GM23338 (cell line): Measurements from ENCODE around the gene SYCP3. TPM values are rescaled to one million over a fixed set of nuclear protein-coding genes. Genes with fewer than 3 reads are reported as not detected.

Source experiments
- ATAC-seq: fragments of 200-7000 bp; cut with Tn5 transposase; 3 replicates; pipeline ENCODE4 v1.9.1; 2020
- DNase-seq: peaks from one replicate; pipeline ENCODE4 v3.0.0-alpha.2; 2015; ENCODE audit warnings: low spot score
- H2AFZ ChIP-seq: fragments of 200-600 bp; sonication (generic); 2 replicates; pipeline ENCODE4 v1.8.0; 2016; ENCODE audit warnings: antibody characterized with exemption, mild to moderate bottlenecking, moderate library complexity
- H3F3A ChIP-seq: fragments of 200-600 bp; sonication (generic); replicated peaks from 2 replicates; pipeline ENCODE4 v1.8.0; 2017; ENCODE audit warnings: antibody characterized with exemption, mixed run types, low read depth
- H3K27ac ChIP-seq: fragments of 200-600 bp; sonication (generic); 2 replicates; pipeline ENCODE4 v1.6.1; 2016; ENCODE audit warnings: low read depth
- H3K27me3 ChIP-seq: fragments of 200-600 bp; sonication (generic); 2 replicates; pipeline ENCODE4 v1.8.0; 2016; ENCODE audit warnings: mild to moderate bottlenecking, mixed run types, moderate library complexity; ENCODE audit not compliant: insufficient read depth
- H3K36me3 ChIP-seq: fragments of 200-600 bp; sonication (generic); 2 replicates; pipeline ENCODE4 v1.8.0; 2016; ENCODE audit warnings: mild to moderate bottlenecking; ENCODE audit not compliant: insufficient read depth
- H3K4me1 ChIP-seq: fragments of 200-600 bp; sonication (generic); 2 replicates; pipeline ENCODE4 v1.8.0; 2016; ENCODE audit warnings: mild to moderate bottlenecking, moderate library complexity; ENCODE audit not compliant: insufficient read depth
- H3K4me2 ChIP-seq: fragments of 200-600 bp; sonication (generic); 2 replicates; pipeline ENCODE4 v1.7.1; 2017; ENCODE audit warnings: mixed run types
- H3K4me3 ChIP-seq: fragments of 200-600 bp; sonication (generic); 2 replicates; pipeline ENCODE4 v1.6.1; 2016; ENCODE audit warnings: mixed run types
- H3K79me2 ChIP-seq: fragments of 200-600 bp; sonication (generic); replicated peaks from 2 replicates; pipeline ENCODE4 v1.8.0; 2017; ENCODE audit warnings: mild to moderate bottlenecking; ENCODE audit not compliant: insufficient read depth
- H3K9me2 ChIP-seq: fragments of 200-600 bp; sonication (generic); 2 replicates; pipeline ENCODE4 v1.8.0; 2017; ENCODE audit not compliant: insufficient read depth
- H4K20me1 ChIP-seq: fragments of 200-600 bp; sonication (generic); replicated peaks from 2 replicates; pipeline ENCODE4 v1.8.0; 2017; ENCODE audit warnings: mild to moderate bottlenecking; ENCODE audit not compliant: insufficient read depth
- H3K27ac Mint-ChIP-seq: 2 replicates; pipeline ENCODE4 v1.8.0; 2020; ENCODE audit warnings: inconsistent platforms, mild to moderate bottlenecking, moderate library complexity, mixed read lengths
- H3K27me3 Mint-ChIP-seq: 3 replicates; pipeline ENCODE4 v1.8.0; 2022; ENCODE audit warnings: low read depth, mild to moderate bottlenecking, moderate library complexity, mixed read lengths, inconsistent platforms; ENCODE audit not compliant: insufficient read depth, poor library complexity
- H3K36me3 Mint-ChIP-seq: 3 replicates; pipeline ENCODE4 v1.8.0; 2021; ENCODE audit warnings: low read depth, mild to moderate bottlenecking, inconsistent platforms, moderate library complexity, mixed read lengths
- H3K4me1 Mint-ChIP-seq: 3 replicates; pipeline ENCODE4 v1.8.0; 2020; ENCODE audit warnings: mild to moderate bottlenecking, inconsistent platforms, mixed read lengths
- H3K4me3 Mint-ChIP-seq: 3 replicates; pipeline ENCODE4 v1.8.0; 2021; ENCODE audit warnings: moderate library complexity, mild to moderate bottlenecking, inconsistent platforms, mixed read lengths
- H3K9me3 Mint-ChIP-seq: 3 replicates; pipeline ENCODE4 v1.8.0; 2020; ENCODE audit warnings: moderate library complexity, mild to moderate bottlenecking, inconsistent platforms, mixed read lengths
- CREB1 ChIP-seq: fragments of 250-450 bp; sonication (Bioruptor Pico); IDR thresholded peaks from 2 replicates; pipeline ENCODE4 v1.5.0; 2020; ENCODE audit warnings: low read depth, mild to moderate bottlenecking, moderate library complexity
- CTCF ChIP-seq, 2 experiments: fragments of 200-600 bp in 1 of 2; sonication (generic) in 1 of 2; conservative IDR thresholded peaks; 2 replicates each; pipeline versions ENCODE4 v1.5.1 to v1.6.1; 2016 to 2017; ENCODE audit warnings: antibody characterized with exemption in 2 of 2, low read depth in 2 of 2, mild to moderate bottlenecking in 2 of 2, moderate library complexity in 1 of 2
- ETS1 ChIP-seq: IDR thresholded peaks from 2 replicates; pipeline ENCODE4 v1.6.1; 2016; ENCODE audit warnings: antibody characterized with exemption
- EZH2 ChIP-seq: fragments of 200-600 bp; sonication (generic); IDR thresholded peaks from one replicate; pipeline ENCODE4 v1.8.0; 2017; ENCODE audit warnings: antibody characterized with exemption, mild to moderate bottlenecking, low read depth; ENCODE audit not compliant: unreplicated experiment
- EZH2phosphoT487 ChIP-seq: fragments of 200-600 bp; sonication (generic); IDR thresholded peaks from one replicate; pipeline ENCODE4 v1.8.1; 2018; ENCODE audit warnings: antibody characterized with exemption; ENCODE audit not compliant: unreplicated experiment
- JUNB ChIP-seq: IDR thresholded peaks from one replicate; pipeline ENCODE4 v1.6.1; 2016; ENCODE audit warnings: antibody characterized with exemption; ENCODE audit not compliant: unreplicated experiment
- NANOG ChIP-seq: IDR thresholded peaks from 2 replicates; pipeline ENCODE4 v1.6.1; 2016; ENCODE audit warnings: antibody characterized with exemption, borderline replicate concordance
- POLR2AphosphoS5 ChIP-seq: IDR thresholded peaks from 2 replicates; pipeline ENCODE4 v1.6.1; 2016; ENCODE audit warnings: antibody characterized with exemption, low read depth
- REST ChIP-seq: IDR thresholded peaks from one replicate; pipeline ENCODE4 v1.6.1; 2018; ENCODE audit warnings: antibody characterized with exemption; ENCODE audit not compliant: unreplicated experiment
- STAT1 ChIP-seq: IDR thresholded peaks from one replicate; pipeline ENCODE4 v1.6.1; 2016; ENCODE audit warnings: antibody characterized with exemption; ENCODE audit not compliant: unreplicated experiment
- ZNF114 ChIP-seq: fragments of 250-450 bp; sonication (Bioruptor Pico); IDR thresholded peaks from 2 replicates; pipeline ENCODE4 v1.5.0; 2020; ENCODE audit warnings: mild to moderate bottlenecking, moderate library complexity
- ZNF331 ChIP-seq: fragments of 250-450 bp; sonication (Bioruptor Pico); IDR thresholded peaks from 2 replicates; pipeline ENCODE4 v1.5.0; 2020; ENCODE audit warnings: low read depth, mild to moderate bottlenecking, moderate library complexity
- polyA plus RNA-seq: library from polyadenylated mRNA; unstranded; fragments of >200 nt; fragmentation: Nextera tagmentation; extraction: Ambion mirVana; gene quantifications from 2 replicates; pipeline ENCODE4 v1.2.1, GENCODE V29; 2016
- total RNA-seq: library from RNA; depleted of rRNA; stranded (reverse); fragments of >200 nt; shearing (Covaris generic); gene quantifications from 2 replicates; pipeline ENCODE4 v1.2.3, GENCODE V29; 2014

SYCP3 gene
- total and polyA plus RNA-seq, 2 experiments from 2014 or later: 0.07 to 1.5 TPM

GRCh38 chr12:101714877-101715444, 24.3 kb downstream of the SYCP3 start:
- DNase-seq: no peak
- H3K36me3 ChIP-seq: no peaks in the 10 kb centered on the region
- no peak overlapping the region for H2AFZ ChIP-seq
- Mint-ChIP-seq H3K4me1 (peaks cover 7% of the 10 kb centered on the region; the same call in 2 of the 3 replicates), H3K27me3 (no peaks in the 10 kb centered on the region), H3K27ac (no peak overlapping the region), H3K9me3 (no peaks in the 10 kb centered on the region), H3K36me3 (no peaks in the 10 kb centered on the region), H3K4me3 (no peak overlapping the region)
- no peaks in the 10 kb centered on the region for H3K27me3 ChIP-seq
- no peak for ATAC-seq
- peaks cover 9% of the 10 kb centered on the region; the same call in 1 of the 2 replicates for H3K79me2 ChIP-seq
- no peak overlapping the region for H3K4me3 ChIP-seq
- H3K4me1 ChIP-seq: no peaks in the 10 kb centered on the region; the same call in none of the 2 replicates
- H3K4me2 ChIP-seq: no peak overlapping the region
- no peak overlapping the region for H3K27ac ChIP-seq
- no peak for TF ChIP-seq POLR2AphosphoS5
- no peak for TF ChIP-seq NANOG
- no peak for TF ChIP-seq EZH2phosphoT487
- TF ChIP-seq CREB1: no peak
- TF ChIP-seq ETS1: no peak
- TF ChIP-seq REST: no peak
- TF ChIP-seq ZNF331: no peak
- no peak for TF ChIP-seq JUNB
- TF ChIP-seq ZNF114 (CRISPR knock-in tag): no peak
- no peak for TF ChIP-seq EZH2
- no peaks in the 10 kb centered on the region for H3K9me2 ChIP-seq
- no peaks in the 10 kb centered on the region for H4K20me1 ChIP-seq
- H3F3A ChIP-seq: no peaks in the 10 kb centered on the region

- ATAC-seq: no peak
- TF ChIP-seq CTCF (conservative IDR thresholded peaks at IDR 0.05; ENCODE audit: low read depth in 2 of 2) (no peak), EZH2 (no peak), STAT1 (no peak)
Measured at GRCh38 chr12:101713930-101714329, 25.3 kb downstream of the SYCP3 start.

More at GRCh38 chr12:101713930-101714329, 25.3 kb downstream of the SYCP3 start:
- no peaks in the 10 kb centered on the region; the same call in none of the 2 replicates for H3K4me1 ChIP-seq
- Mint-ChIP-seq H3K27me3 (no peaks in the 10 kb centered on the region), H3K4me3 (no peak overlapping the region), H3K4me1 (peaks cover 7% of the 10 kb centered on the region; the same call in 2 of the 3 replicates), H3K27ac (no peak overlapping the region), H3K9me3 (no peaks in the 10 kb centered on the region), H3K36me3 (no peaks in the 10 kb centered on the region; the same call in 2 of the 3 replicates)
- no peak overlapping the region for H2AFZ ChIP-seq
- DNase-seq: no peak
- H4K20me1 ChIP-seq: no peaks in the 10 kb centered on the region
- no peaks in the 10 kb centered on the region for H3K27me3 ChIP-seq
- no peaks in the 10 kb centered on the region for H3K9me2 ChIP-seq
- no peaks in the 10 kb centered on the region for H3F3A ChIP-seq
- H3K4me2 ChIP-seq: no peak overlapping the region
- H3K79me2 ChIP-seq: peaks cover 9% of the 10 kb centered on the region; the same call in 1 of the 2 replicates
- no peak overlapping the region for H3K4me3 ChIP-seq
- H3K36me3 ChIP-seq: no peaks in the 10 kb centered on the region
- H3K27ac ChIP-seq: no peak overlapping the region
